ENCODE results near the gene SIN3B. TPM values are rescaled to one million over a fixed set of nuclear protein-coding genes. Genes with fewer than 3 reads are reported as not detected.
"Not testable (repeated sequence)": the region's sequence is repeated elsewhere in the genome, so short reads cannot be mapped to it uniquely, and the experiment has no call there.

SIN3B gene
- total RNA-seq, result 90.8 TPM

- peak; percentile 87 for DNase-seq (ENCODE audit: low spot score)
These were observed at the start of gene SIN3B for GRCh38 chr19:16829010-16829821. Gene SIN3B, plus strand, starts transcription at chr19:16829398. Its CDS starts 23 bp downstream, at chr19:16829421.

GRCh38 chr19:16779539-16780163, 49.5 kb upstream of the SIN3B start:
- DNase-seq (ENCODE audit: low spot score), result no peak

- no peak for DNase-seq (ENCODE audit: low spot score)
These were observed 46.5 kb upstream of the SIN3B start for GRCh38 chr19:16782719-16783118.

GRCh38 chr19:16788479-16788878, 40.7 kb upstream of the SIN3B start:
- DNase-seq (ENCODE audit: low spot score), result no peak

- DNase-seq (ENCODE audit: low spot score), result no peak
These were observed 40.0 kb upstream of the SIN3B start for GRCh38 chr19:16789238-16789637.

GRCh38 chr19:16790051-16790450, 39.1 kb upstream of the SIN3B start:
- DNase-seq (ENCODE audit: low spot score), result no peak

- no peak for DNase-seq (ENCODE audit: low spot score)
These were observed 37.3 kb upstream of the SIN3B start for GRCh38 chr19:16791942-16792341.

- no peak for DNase-seq (ENCODE audit: low spot score)
These were observed 34.4 kb upstream of the SIN3B start for GRCh38 chr19:16794456-16795441.

GRCh38 chr19:16795731-16796130, 33.5 kb upstream of the SIN3B start:
- DNase-seq (ENCODE audit: low spot score), result no peak

GRCh38 chr19:16797876-16798275, 31.3 kb upstream of the SIN3B start:
- no peak for DNase-seq (ENCODE audit: low spot score)

GRCh38 chr19:16798326-16798725, 30.9 kb upstream of the SIN3B start:
- not testable (repeated sequence) for DNase-seq (ENCODE audit: low spot score)

GRCh38 chr19:16799740-16800139, 29.5 kb upstream of the SIN3B start:
- DNase-seq (ENCODE audit: low spot score), result no peak

GRCh38 chr19:16801600-16802013, 27.6 kb upstream of the SIN3B start:
- no peak for DNase-seq (ENCODE audit: low spot score)

GRCh38 chr19:16804176-16804575, 25.0 kb upstream of the SIN3B start:
- no peak for DNase-seq (ENCODE audit: low spot score)

- no peak for DNase-seq (ENCODE audit: low spot score)
These were observed 21.5 kb upstream of the SIN3B start for GRCh38 chr19:16807549-16808284.

GRCh38 chr19:16814526-16815100, 14.6 kb upstream of the SIN3B start:
- no peak for DNase-seq (ENCODE audit: low spot score)

- no peak for DNase-seq (ENCODE audit: low spot score)
These were observed 9.1 kb upstream of the SIN3B start for GRCh38 chr19:16820056-16820455.

GRCh38 chr19:16821081-16821480, 8.1 kb upstream of the SIN3B start:
- no peak for DNase-seq (ENCODE audit: low spot score)

GRCh38 chr19:16822648-16823047, 6.5 kb upstream of the SIN3B start:
- DNase-seq (ENCODE audit: low spot score), result no peak

GRCh38 chr19:16824658-16825311, 4.4 kb upstream of the SIN3B start:
- no peak for DNase-seq (ENCODE audit: low spot score)
